B cell (primary cell): ENCODE measurements around the gene SATB2.

ENCODE experiments used
- EZH2 ChIP-seq: IDR thresholded peaks from 2 replicates; pipeline ENCODE4 v1.6.1; 2012; ENCODE audit warnings: borderline replicate concordance, low read depth, mild to moderate bottlenecking, moderate library complexity, low read length; ENCODE audit not compliant: insufficient read depth, poor library complexity, severe bottlenecking
- TF ChIP-seq, protein P1 (sequence below): fragments of 200-600 bp; IDR thresholded peaks from one replicate; pipeline ENCODE4 v1.8.0; 2022; ENCODE audit warnings: antibody characterized with exemption, mild to moderate bottlenecking

DNA sequence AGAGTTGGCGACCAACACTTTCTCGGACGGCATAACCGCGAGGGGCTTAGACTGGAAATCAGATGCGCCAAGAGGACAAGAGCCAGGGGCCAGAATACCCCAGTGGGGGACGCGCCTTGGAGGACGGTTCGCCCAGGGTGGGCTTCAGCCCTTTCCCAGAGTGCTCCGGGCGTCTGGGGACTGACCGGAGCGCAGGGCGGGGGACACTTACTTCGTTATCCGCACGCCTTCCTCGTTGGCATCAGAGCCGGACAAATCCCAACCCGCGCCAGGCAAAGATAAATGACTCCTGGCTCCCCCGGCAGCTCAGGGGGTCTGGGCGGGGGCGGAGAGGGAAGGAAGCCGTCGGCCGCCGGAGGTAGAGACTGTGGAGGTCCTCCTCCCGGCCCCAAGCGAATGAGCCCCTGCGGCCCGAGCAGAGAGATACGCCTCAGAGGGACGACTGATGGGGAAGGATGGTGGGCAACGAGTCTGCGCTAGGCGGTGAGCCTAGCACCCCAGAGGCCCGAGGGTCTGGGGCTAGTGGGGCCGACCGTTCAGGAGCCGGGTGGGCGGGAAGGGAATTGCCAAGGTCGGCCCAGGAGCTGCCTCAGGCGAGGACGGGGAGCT is 4.7 kb upstream of the SATB2 start:
- TF ChIP-seq, protein P1, sequence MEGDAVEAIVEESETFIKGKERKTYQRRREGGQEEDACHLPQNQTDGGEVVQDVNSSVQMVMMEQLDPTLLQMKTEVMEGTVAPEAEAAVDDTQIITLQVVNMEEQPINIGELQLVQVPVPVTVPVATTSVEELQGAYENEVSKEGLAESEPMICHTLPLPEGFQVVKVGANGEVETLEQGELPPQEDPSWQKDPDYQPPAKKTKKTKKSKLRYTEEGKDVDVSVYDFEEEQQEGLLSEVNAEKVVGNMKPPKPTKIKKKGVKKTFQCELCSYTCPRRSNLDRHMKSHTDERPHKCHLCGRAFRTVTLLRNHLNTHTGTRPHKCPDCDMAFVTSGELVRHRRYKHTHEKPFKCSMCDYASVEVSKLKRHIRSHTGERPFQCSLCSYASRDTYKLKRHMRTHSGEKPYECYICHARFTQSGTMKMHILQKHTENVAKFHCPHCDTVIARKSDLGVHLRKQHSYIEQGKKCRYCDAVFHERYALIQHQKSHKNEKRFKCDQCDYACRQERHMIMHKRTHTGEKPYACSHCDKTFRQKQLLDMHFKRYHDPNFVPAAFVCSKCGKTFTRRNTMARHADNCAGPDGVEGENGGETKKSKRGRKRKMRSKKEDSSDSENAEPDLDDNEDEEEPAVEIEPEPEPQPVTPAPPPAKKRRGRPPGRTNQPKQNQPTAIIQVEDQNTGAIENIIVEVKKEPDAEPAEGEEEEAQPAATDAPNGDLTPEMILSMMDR, result no peak
- TF ChIP-seq EZH2, result no peak
